Posterior vena cava (tissue), 2 donors: Measurements from ENCODE around the gene PHLDA1. TPM values are rescaled to one million over a fixed set of nuclear protein-coding genes. Genes with fewer than 3 reads are reported as not detected.
A peak's percentile ranks its signal among the peaks of the same experiment; 100 is the strongest.

Experiments used
- DNase-seq: peaks from one replicate; pipeline ENCODE4 v3.0.0-alpha.2; 2020; ENCODE audit warnings: low spot score
- intact Hi-C, 2 donors: fragments of 100-400 bp; cut with DNase I; formaldehyde crosslinking; loops; one replicate each; pipeline versions ENCODE4 v1.14.1 to v1.14.2; 2022 to 2023
- total RNA-seq, 2 donors: library from RNA; stranded (reverse); fragmentation: NEBNext Ultra II Directional; extraction: Animal tissue kit (Norgen Biotek cat#: 25700); gene quantifications; one replicate each; pipeline ENCODE4 v1.2.1, GENCODE V29; 2021
- donor health status: DM: yes; HTN: yes; CAD: no.
- donor health status: DM: yes; HTN: yes; CAD: no.

Gene PHLDA1
- total RNA-seq, 2 donors from 2014 or later: 4.9 to 14.6 TPM

DNA sequence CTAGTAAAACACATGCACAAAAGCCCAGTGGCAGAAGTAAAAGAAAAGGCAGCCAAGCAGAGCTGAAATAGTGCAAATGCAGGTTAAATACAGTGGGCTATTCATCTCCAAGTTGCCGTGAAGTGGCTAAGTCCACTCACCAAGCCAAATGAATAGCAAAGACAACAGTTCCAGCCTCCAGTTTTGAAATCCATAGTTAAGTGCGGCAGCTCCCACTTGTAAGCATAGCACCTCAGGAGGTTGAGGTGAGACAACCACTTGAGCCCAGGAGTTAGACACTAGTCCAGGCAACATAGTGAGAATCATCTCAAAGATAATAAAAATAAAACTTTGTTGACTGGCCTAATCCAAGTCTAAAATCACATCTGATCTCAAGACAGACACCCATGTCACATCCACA is 9.8 kb upstream of the PHLDA1 start:
- intact Hi-C loops: no loop called here
- DNase-seq: no peak

DNA sequence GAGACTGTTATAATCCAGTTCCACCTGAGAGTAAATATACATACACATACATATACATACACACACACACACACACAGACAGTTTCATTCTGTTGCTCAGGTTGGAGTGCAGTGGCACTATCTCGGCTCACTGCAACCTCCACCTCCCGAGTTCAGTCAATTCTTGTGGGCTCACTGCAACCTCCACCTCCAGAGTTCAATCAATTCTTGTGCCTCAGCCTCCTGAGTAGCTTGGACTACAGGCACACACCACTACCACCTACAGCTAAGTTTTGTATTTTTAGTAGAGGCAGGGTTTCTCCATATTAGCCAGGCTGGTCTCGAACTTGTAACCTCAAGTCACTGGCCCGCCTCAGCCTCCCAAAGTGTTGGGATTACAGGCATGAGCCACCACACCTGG is 8.9 kb upstream of the PHLDA1 start:
- DNase-seq: no peak
- intact Hi-C loops: no loop called here

DNA sequence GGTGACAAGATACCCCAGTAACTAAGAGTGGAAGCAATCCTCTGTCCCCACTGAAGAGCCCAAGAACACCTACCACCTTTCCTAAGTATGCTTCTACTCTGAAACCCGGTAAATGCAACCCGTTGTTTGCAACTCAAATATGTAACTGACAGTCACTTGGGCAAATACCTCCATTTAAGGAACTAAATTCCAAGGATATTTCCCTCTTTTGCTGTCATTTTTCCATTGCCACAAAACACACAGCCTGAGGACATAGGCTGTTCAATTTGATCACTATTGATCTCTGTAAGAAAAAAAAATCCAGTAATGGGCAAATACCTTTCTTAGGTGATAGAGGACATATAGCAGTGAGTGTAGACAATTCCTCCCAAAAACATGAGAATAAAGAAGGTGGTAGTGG is 6.6 kb upstream of the PHLDA1 start:
- intact Hi-C loops: loop anchor here in 1 of 2 donors (5.0 kb wide), 1 partner anchor 511 kb away; no protein-coding TSS in a partner anchor
- DNase-seq: no peak

DNA sequence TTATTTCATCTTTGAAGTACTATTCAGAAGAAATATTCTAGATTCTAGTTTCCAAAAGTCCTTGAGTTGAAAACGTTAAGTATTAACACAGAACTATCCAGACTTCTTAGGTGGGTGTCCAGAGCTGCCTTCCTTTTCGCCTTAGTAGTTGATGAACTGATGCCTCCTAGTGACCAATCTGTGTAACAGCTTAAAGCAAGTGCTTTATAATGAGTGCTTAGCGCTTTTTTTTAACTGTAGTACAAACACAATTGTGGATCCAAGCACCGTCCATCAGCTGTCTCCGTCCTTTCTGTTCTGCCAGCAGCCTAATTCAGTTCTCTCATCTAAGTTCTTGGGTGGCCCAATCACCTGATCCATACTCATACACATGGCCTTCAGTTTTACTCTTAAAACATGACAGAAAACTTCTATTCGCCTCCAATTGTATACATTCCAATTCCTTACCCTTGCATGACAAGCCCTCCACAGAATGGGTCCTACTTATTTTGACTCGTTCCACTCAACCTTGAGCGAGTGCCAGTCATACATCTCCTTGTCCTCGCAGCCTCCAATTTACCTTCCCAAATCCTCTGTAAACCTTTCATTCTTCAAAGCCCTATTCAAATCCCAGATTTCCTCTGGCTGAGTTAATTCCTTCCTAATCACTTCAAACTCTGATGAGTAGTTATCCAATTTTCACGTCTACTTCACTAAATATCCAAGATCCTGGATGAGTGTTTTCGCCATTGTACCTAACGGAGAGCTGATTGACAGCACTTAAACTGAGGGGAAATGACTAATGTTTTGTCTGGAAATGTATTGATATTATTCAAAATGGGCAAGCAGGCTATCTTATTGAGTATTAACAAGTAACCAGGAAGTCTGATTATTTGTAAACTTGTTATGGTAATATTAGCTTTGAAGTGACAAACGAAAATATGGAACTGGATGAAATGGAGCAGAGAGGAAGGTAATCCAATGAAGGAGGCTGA is 5.8 kb upstream of the PHLDA1 start:
- no peak for DNase-seq
- intact Hi-C loops: loop anchor here in 1 of 2 donors (5.0 kb wide), 1 partner anchor 510 kb away; no protein-coding TSS in a partner anchor

DNA sequence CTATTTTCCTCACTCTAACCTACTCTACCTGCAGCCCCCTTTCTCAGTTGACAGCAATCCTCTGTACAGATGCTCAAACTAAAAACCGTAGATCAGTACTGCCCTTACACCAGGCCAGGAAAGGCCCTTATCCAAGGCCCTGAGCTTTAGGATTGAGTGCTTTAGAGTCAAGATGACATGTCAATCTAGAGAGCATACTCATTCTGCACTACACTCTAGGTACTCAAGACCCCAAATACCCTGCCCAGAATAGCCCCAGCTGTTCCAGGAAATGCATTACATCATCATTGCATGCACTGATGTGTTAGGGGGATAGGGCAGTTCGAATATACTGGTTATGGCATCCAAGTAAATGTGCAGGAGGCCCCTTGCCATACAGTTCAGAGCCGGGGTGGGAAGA is 3.5 kb upstream of the PHLDA1 start:
- DNase-seq: no peak
- intact Hi-C loops: loop anchor here in 1 of 2 donors (5.0 kb wide), 1 partner anchor 508 kb away; no protein-coding TSS in a partner anchor

DNA sequence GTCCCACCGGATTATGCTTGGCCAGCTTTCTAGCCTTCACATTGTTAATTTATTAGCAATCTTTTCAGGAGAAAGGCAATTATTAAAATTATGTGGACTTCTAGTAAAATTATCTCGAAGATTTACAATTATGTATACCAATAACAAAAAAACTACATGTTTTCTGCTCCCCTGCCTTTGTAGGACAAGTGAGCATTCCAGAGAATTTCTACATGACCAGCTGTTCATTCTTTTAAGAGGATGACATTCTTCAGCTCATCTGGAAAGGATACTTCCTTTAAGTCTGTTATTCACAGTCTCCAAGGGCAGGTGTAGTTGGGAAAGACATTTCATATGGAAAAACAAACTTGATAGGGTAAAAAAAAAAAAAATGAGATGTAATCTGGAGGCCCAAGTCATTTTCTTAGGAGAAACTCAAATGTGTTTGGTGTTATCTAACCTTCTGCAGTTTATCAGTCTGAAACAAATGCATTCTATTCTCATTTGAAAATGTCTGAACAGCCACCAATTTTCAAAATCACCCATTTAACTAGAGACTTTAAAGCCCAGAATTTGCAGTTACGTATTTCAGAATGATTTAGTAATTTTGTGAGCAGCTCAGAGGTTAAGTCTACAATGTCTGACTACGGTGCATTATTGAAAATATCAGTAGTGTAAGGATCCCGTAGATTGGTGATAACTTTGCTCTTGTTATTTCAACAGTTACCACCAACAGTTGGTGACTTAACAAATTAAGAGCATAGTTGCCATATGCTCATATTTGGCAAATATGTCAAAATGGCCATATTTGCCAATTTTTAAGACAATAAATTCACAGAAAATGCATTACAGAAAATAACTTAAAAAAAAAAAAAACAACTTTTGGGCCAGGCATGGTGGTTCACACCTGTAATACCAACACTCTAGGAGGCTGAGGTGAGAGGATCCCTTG is 1.8 kb upstream of the PHLDA1 start:
- DNase-seq: no peak
- intact Hi-C loops: loop anchor here in 1 of 2 donors (5.0 kb wide), 1 partner anchor 506 kb away; no protein-coding TSS in a partner anchor

DNA sequence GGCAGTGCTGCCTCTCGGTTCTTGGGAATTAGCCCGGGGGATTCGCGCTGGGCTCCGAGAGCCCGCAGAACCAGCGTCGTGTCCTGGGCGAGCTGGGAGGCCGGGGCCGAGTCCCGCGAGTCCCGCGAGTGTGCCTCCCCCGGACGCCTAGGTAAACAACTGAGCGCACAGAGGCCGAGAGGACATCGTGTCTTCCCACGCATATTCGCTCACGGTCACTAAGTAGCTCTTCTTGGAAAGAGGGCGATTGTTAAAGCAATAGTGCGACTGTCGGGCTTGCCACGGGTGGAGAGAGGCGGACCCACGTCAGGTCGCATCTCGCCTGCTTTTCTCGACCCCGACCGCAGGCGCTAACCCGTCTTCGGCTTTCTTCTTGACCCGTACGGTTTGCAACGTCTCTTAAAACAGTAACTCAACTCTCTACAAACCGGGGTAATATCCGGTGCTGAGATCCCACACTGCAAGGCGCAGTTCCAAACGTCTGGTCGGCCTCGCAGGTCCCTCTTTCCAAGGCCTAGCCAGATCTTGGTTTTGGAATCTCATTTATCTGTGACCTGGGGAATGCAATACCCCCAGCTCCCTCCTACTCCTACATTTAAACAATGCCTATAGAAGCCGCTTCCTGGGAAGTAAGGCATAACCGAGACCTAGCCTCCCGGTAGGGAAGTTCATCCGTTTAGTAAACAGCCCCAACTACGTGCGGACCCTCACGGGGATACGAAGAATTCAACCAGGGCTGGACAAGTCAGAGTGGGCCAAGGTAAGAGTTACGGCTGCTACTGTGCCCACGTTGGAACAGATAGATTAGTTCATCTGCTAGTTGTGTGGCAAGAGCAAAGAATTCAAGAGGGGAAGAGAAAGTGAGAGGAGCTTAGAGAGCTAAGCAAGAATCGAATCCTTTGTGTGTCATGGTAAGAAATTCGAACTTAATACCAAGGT is 736 bp upstream of the PHLDA1 start:
- intact Hi-C loops: loop anchor here in 1 of 2 donors (5.0 kb wide), 1 partner anchor 505 kb away; no protein-coding TSS in a partner anchor
- peak; percentile 83 for DNase-seq

DNA sequence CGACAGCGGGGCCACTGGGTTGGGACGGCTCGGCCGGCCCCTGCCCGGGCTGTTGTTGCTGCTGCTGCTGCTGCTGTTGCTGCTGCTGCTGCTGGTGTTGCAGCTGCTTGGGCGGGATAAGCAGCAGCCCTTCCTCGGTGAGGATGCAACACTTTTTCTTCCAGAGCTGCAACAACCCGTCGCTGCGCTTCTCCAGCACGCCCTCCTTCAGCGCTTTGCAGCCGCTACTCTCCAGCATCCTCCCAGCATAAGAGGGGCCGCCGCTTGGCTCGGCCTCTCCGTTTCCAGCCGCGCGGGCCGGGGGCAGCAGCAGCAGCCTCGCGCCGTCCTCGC is 529 bp downstream of the PHLDA1 start:
- intact Hi-C loops: loop anchor here in 1 of 2 donors (5.0 kb wide), 1 partner anchor 504 kb away; no protein-coding TSS in a partner anchor
- no peak for DNase-seq

DNA sequence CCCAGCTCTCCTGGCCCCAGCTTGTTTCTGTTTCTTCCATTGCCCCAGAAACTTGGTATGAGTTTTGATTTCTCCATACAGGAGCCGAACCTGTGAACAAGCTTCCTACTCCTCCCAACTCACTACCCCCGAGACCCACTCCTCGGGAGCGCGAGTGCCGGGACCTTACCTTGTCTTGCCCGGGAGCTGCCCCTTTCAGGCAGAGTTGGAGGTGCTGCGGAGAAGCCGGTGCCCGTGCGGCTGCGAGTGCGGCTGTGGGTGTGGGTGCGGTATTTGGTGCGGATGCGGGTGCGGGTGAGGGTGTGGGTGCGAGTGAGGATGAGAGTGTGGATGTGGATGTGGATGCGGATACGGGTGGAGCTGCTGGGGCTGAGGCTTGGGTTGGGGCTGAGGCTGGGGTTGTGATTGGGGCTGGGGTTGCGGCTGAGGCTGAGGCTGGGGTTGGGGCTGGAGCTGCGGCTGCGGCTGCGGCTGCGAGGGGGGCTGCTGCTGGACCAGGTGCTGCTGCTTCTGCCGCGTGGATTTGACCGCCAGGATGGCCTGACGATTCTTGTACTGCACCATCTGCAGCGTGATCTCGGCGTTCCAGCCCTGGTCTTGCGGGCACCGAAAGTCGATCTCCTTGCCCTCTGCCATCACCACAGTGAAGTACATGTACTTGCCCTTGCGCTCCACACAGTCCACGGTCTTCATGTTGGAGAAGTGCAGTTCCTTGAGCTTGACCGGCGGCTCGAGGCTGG is 1.1 kb downstream of the PHLDA1 start:
- intact Hi-C loops: loop anchor here in 1 of 2 donors (5.0 kb wide), 1 partner anchor 503 kb away; no protein-coding TSS in a partner anchor
- peak; percentile 85 for DNase-seq

DNA sequence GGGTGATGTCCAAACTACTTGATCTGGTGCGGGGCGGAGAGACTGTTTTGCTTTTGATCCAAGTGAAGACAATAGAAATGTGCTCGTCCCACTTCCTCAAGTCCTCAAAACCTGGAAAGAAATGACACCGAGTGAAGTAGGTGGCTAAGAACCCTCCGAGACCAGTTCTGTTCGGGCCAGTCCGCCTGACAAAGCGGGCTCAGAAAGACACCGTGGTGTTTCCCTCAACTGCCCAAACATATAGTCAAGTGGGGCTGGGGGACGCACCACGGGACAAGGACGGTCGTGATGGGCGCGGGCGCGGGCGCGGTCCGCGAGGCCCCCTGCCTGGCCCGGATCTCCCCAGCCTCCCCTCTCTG is 1.6 kb downstream of the PHLDA1 start:
- intact Hi-C loops: loop anchor here in 1 of 2 donors (5.0 kb wide), 1 partner anchor 503 kb away; no protein-coding TSS in a partner anchor
- no peak for DNase-seq

DNA sequence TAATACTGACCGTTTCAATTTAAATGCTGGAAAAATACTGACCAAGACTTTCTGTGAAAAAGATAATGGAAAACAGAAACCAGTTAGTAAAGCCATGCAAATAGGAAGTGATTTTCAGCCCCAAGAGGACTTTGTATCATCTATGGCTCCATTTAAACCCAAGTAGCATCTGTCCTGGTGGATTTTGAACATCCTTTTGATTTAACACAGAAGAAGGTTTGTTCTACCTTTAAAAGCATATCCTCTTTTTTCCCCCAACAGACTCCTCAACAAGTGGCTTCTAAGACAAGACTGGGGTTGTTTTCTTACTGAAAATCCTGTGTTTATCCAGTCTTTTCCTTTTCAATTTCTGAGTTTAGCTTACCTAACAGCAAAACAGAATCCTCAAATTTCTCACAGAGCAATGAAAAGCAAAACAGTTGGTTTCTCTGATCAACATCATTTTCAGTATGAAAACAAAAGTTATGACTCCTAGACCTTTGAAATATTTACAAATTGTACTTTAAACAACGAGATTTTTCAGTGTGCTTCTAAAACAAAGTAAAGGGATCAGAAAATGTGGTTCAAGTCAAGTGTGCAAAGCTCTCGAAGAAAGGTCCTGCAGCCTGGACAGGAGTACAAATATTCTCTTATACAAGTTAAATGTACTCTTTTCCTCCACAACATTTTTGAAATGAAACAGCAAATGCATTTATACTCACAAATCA is 2.9 kb downstream of the PHLDA1 start:
- intact Hi-C loops: no loop called here
- DNase-seq: no peak

DNA sequence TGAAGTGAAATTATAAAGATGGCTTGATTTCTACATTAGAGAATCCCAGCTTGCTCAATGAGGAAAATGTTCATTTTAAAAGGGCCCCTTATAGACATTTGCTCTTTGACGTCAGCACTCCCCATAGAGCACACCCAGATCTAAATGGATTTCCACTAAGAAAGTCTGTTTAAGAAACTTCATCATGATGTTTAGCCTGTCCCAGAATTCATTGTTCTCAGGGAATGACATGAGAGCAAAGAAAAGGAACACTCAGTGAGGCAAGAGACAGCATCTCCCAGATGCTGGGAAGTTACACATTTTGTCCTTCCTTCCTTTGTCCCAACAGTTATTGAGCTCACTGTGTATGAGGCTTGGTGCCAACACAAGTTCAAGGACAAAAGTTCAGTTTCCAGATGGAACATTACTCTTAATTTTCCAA is 4.9 kb downstream of the PHLDA1 start:
- intact Hi-C loops: no loop called here
- no peak for DNase-seq

DNA sequence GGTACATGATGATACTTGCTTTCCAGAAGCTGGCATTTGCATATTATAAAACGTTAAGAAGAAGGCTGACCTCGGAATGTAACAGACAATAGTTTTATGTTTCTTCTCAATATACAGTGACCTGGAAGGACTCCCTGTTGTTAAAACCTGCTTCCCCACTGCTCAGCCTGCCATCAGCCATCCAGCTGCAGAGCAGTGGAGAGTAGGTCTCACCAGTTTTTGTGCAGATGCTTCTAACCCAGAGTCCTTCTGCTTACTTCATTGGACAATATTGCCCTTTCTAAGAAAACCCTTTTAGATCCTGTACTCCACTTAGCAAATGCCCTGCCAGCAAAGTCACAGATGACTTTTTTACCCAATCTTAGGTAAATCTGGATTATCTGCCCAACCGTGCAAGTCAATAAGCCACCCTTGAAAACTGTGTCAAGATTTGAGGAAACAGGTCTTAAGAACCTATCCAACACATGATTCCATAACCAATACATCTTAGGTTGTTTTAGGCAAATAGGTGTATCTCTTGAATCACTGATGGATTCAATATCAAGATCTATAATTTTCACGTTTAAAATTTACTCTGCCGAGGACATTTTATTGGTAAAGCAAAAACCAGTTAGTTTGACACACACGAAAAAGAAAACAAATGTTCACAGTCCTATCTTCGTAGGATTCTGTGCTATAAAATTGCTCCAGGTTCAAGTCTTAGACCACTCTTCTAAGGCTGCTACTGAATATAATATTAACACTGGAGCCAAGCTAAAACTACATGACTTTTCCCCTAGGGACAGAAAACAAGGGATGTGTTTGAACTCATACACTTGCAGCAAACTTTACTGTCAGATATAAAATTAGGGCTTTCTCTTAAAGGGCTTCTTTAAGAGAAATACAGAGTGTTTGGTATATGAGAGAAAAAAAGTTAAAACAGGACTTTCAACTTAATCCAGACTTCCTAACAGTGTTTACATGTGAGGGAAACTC is 5.7 kb downstream of the PHLDA1 start:
- no peak for DNase-seq
- intact Hi-C loops: no loop called here

DNA sequence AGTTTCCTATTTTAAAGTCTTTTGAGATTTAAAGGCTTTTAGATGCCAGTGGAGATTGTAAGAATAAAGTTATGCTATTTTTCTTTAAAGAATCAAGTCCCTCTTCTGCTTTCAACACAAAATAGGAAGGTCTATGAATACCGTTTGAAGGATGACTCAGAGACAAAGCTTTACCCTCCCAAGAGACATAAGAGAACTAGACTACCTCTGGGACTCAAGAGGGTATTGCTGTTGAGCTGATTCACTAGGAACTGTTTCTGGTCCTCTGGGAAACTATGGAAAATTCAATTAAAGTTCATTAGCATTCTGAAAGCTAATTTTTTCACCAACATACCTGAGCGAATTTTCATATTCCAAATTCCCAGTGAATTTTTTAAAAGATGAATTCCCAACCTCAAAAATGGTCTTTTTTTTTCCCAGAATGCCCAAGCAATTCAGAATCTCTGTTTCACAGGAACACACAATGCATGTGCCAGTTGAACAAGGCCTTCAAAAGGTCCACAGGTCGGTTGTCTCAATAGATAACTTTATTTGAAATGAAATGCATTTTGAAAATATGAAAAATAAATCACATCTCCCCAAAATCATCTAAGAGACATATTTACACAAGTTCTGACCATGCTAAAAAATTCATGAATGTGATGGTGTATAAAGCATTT is 6.5 kb downstream of the PHLDA1 start:
- intact Hi-C loops: no loop called here

DNA sequence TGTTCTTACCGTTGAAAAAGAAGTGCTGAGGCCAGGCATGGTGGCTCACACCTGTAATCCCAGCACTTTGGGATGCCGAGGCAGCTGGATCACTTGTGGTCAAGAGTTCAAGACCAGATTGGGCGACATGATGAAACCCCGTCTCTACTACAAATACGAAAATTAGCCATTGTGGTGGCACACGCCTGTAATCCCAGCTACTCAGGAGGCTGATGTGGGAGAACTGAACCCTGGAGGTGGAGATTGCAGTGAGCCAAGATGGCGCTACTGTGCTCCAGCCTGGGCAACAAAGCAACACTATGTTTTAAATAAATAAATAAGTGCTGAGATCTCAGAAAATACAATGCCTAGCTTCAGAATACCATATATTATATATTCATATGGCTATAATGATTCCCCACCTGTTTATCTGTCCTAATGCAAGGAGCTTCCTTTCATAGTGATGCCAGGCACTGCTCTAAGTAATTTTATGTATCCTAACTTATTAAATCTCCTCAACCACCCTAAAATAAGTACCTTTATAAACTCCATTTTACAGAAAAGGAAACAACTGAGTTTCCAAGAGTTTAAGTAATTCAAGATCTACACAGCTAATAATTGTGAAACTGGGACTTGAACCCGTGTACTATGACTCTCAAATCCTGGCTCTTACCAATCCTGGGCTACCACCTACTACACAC is 7.3 kb downstream of the PHLDA1 start:
- DNase-seq: no peak
- intact Hi-C loops: no loop called here

More for the DNA sequence above, 6.5 kb downstream of the PHLDA1 start:
- DNase-seq: no peak
